ENCODE results near the gene CACNA2D1.
A peak's percentile ranks its signal among the peaks of the same experiment; 100 is the strongest.

CACNA2D1 gene

DNA sequence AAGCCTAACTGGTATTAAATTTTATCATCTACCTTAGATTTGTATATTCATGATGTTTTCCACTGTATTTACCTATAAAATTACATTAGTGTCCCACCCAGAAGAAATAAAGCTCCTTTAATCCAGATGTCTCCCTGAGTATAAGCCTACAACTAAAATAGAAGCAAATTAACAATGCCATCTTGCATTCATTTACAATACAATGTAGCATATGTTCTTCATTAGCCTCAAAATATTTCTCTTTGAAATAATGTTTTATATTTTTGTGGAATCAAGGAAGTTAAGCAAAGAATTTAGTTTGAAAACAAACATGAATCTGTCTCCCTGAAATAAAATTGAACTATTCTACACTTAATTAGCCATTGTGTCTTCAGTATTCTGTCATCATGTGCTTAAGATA, 112.3 kb downstream of the CACNA2D1 start:
- DNase-seq = peak; percentile 16 to 70

GRCh38 chr7:82330706-82331215, 112.8 kb downstream of the CACNA2D1 start:
- no peak for DNase-seq

GRCh38 chr7:82327898-82328297, 115.7 kb downstream of the CACNA2D1 start:
- no peak for DNase-seq

DNA sequence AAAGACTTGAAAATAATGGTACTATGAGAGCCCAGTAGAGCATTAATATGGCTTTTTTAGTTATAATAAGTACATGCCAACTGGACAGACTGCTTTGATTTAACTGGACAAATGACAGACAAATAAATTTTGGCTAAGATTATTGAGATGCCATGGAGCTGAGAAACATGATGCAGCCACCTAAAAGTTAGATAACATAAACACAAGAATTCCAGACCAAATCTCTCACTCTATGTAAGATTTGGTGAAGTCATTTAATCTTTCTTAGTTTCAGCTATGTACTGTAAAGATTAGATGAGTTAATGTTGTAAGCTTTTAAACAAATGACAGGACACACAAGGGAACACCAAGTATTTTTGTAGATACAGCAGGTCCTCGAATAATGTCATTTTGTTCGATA, 118.2 kb downstream of the CACNA2D1 start:
- DNase-seq = no peak

DNA sequence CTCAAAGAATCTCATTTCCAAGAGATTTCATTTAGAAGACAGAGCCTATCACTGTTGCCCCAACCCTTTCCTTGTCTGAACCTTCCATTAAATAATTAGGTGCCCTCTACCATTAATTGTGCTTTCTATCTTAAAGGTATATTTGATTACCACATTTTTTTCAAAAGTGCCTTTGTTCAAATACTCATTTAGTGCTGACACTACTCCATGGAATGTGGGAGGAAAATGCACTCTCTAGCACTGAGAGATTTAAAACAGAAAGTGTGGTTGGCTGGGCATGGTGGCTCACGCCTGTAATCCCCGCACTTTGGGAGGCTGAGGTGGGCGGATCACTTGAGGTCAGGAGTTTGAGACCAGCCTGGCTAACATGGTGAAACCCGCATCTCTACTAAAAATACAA, 119.8 kb downstream of the CACNA2D1 start:
- DNase-seq = no peak

- peak; percentile 94 to 98 for DNase-seq
Observed at GRCh38 chr7:82319674-82320118, 123.9 kb downstream of the CACNA2D1 start.

GRCh38 chr7:82318786-82319185, 124.8 kb downstream of the CACNA2D1 start:
- DNase-seq = no peak

DNA sequence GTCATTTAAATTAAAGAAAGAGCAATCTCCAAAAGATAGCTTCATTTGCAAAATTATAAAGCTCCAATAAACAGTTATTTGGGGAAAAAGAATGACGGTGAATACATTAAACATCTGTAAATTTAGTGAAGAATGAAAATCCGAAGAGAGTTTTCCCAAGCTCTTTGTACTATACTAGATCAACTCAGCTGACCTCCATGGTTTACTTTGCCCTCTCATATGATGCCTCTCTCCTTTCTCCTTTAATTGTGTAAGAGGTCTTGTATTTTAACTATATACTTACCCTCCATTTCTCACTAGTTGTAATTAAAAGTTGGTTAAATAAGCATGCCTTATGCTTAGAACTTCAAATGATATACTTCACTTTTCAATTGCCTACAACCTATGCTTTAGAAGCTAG, 125.8 kb downstream of the CACNA2D1 start:
- no peak for DNase-seq

- no peak for DNase-seq
Observed at GRCh38 chr7:82317257-82317721, 126.3 kb downstream of the CACNA2D1 start.

GRCh38 chr7:82313269-82313668, 130.3 kb downstream of the CACNA2D1 start:
- DNase-seq = no peak

GRCh38 chr7:82312646-82313045, 130.9 kb downstream of the CACNA2D1 start:
- DNase-seq = no peak

GRCh38 chr7:82305347-82306005, 138.1 kb downstream of the CACNA2D1 start:
- DNase-seq = no peak

GRCh38 chr7:82294865-82295264, 148.7 kb downstream of the CACNA2D1 start:
- DNase-seq = no peak

DNA sequence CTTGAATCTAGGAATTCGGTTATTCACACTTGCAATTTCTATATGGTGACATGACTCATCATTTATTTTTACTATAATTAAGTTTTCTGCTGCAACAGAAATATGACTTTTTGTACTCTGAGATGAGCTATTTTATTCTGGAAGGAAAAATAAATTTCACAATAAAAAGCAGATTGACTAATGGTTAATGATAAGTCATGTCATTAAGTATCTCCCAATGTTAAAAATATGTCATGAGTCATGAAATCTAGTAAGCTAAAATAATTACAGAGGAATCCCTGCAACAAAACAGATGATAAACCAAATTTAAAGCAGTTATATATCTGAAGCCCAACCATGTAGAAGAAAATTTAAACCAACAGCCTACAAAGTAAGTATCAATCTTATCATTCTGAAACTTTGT, 149.2 kb downstream of the CACNA2D1 start:
- no peak for DNase-seq

DNA sequence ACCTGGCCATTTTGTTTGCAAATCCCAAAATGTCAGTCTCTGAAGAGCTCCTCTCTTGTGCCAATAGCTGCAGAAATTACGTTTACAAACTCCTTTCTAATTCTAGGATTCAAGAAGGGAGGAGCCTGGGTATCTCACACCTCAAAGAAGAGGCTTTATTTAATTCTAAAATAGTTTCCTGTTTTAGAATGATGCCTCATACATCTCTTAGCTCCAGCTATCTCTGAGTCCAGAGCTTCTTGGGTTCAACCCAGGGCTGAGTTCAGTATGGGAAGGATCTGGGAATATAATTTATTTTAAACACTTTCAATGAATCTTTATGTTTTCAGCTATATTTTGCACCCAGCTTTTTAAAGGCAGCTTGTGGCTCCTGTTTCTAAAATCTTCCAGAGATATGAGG, 150.1 kb downstream of the CACNA2D1 start:
- DNase-seq = no peak

- DNase-seq = peak in 1 of 2 experiments; percentile 36
Observed at GRCh38 chr7:82291931-82292330, 151.6 kb downstream of the CACNA2D1 start.

- no peak for DNase-seq
Observed at GRCh38 chr7:82289889-82290288, 153.7 kb downstream of the CACNA2D1 start.

DNA sequence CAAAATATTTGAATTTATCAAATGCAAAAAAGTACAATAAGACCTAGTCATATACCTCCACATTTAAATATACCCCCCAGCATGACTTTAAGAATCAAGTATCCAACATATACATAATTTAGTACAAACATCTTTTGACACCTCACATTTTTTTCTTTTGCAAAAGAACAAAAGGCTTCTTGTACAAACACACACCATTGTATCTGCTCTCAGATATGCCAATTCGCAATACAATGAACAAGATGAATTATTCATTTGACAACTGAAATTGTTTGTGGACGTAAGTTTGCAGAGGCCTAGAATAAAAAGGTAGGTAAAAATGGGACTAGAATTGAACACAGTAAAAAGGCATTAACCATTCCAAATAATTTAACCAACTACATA, 154.4 kb downstream of the CACNA2D1 start:
- no peak for DNase-seq

GRCh38 chr7:82286798-82287140, 156.8 kb downstream of the CACNA2D1 start:
- no peak for DNase-seq

- no peak for DNase-seq
Observed at GRCh38 chr7:82286096-82286797, 157.3 kb downstream of the CACNA2D1 start.

GRCh38 chr7:82284936-82285519, 158.5 kb downstream of the CACNA2D1 start:
- DNase-seq = no peak

GRCh38 chr7:82275342-82275741, 168.2 kb downstream of the CACNA2D1 start:
- DNase-seq = peak in 1 of 2 experiments; percentile 17

DNA sequence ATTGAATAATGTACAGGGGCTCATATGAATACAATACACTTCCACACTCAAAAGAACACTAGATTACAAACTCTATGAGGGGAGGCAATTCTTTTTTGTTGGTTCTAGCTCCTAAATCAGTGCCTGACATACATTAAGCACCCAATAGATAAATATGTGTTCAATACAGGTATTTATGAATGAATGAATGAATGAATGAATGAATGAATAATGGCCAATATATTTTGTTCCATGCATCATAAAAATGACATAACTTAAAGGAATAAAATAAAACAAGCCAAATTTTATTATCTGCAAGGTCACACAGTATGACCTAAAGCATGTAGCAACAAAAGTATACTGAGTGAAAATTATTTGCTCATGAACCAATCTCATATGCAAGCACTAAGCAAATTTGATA, 168.9 kb downstream of the CACNA2D1 start:
- no peak for DNase-seq

- DNase-seq = peak; percentile 22 to 68
Observed at GRCh38 chr7:82273886-82274285, 169.7 kb downstream of the CACNA2D1 start.
